Measurements from ENCODE around the gene SH2D4B. TPM values are rescaled to one million over a fixed set of nuclear protein-coding genes. Genes with fewer than 3 reads are reported as not detected.

The SH2D4B gene
- total RNA-seq, 1 experiment from 2014 or later, result 0.10 TPM

DNA sequence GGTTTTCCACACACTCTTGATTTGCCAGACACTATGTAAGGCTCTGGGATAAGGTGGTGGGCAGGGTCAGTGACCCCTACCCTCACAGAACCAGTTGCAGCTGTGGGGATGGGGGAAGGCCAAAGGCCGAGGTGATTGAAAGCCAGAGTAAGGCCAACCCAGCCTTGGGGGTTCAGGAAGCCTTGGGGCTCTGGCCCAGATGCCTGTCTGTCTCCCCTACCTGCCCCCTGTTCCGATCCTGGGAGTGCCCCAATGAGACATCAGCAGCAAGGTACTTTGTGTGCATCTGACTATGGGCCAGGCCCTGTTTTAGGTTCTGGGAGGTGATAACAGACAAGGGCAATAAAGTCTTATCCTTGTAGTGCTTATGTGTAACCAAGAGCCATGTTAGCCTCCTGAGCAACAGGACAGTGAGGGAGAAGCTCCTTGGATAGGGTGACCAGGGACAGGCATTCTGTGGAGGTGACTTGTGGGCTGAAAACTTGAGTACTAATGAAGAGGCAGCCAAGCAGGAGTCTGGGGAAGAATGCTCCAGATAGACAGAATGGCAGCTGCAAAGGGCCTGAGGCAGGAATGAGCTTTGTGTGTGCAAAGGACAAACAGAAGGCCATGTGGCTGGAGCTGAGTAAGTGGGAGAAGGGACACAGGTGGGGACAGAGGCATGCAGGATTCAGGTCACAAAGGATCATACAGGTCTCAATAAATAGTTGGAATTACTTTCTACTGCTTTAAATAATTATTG lies 48.2 kb upstream of the SH2D4B start:
- no peak for ATAC-seq
- intact Hi-C loops (cut with micrococcal nuclease; ENCODE audit: unreplicated experiment) (no loop called here), in situ Hi-C loops (cut with HindIII; ENCODE audit: low pct_unique_long_range_greater_than_20kb, low sequenced_read_pairs) (no loop called here)
- Histone ChIP-seq H3K27ac (ENCODE audit: low read length) (no peak overlapping the region), H3K4me1 (ENCODE audit: control insufficient read depth, insufficient read depth, low read length) (no peaks in the 10 kb centered on the region), H3K36me3 (ENCODE audit: control insufficient read depth, insufficient read depth, low read length) (no peaks in the 10 kb centered on the region), H3K4me3 (ENCODE audit: low read depth in 2 of 2, low read length in 2 of 2) (no peak overlapping the region), H3K9me3 (ENCODE audit: control insufficient read depth, insufficient read depth, low read depth, low read length) (no peaks in the 10 kb centered on the region), H3K27me3 (ENCODE audit: control insufficient read depth, insufficient read depth, low read length) (no peaks in the 10 kb centered on the region)
- TF ChIP-seq POLR2AphosphoS5 (IDR thresholded peaks at IDR 0.05; ENCODE audit: low read depth, low read length) (no peak), SIN3A (IDR thresholded peaks at IDR 0.05; ENCODE audit: borderline replicate concordance, insufficient read depth, low read depth, low read length) (no peak), TCF7L2 (IDR thresholded peaks at IDR 0.05; ENCODE audit: low read depth, low read length) (no peak)
- TF ChIP-seq, protein P1, sequence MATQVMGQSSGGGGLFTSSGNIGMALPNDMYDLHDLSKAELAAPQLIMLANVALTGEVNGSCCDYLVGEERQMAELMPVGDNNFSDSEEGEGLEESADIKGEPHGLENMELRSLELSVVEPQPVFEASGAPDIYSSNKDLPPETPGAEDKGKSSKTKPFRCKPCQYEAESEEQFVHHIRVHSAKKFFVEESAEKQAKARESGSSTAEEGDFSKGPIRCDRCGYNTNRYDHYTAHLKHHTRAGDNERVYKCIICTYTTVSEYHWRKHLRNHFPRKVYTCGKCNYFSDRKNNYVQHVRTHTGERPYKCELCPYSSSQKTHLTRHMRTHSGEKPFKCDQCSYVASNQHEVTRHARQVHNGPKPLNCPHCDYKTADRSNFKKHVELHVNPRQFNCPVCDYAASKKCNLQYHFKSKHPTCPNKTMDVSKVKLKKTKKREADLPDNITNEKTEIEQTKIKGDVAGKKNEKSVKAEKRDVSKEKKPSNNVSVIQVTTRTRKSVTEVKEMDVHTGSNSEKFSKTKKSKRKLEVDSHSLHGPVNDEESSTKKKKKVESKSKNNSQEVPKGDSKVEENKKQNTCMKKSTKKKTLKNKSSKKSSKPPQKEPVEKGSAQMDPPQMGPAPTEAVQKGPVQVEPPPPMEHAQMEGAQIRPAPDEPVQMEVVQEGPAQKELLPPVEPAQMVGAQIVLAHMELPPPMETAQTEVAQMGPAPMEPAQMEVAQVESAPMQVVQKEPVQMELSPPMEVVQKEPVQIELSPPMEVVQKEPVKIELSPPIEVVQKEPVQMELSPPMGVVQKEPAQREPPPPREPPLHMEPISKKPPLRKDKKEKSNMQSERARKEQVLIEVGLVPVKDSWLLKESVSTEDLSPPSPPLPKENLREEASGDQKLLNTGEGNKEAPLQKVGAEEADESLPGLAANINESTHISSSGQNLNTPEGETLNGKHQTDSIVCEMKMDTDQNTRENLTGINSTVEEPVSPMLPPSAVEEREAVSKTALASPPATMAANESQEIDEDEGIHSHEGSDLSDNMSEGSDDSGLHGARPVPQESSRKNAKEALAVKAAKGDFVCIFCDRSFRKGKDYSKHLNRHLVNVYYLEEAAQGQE (IDR thresholded peaks at IDR 0.05; ENCODE audit: insufficient read depth in 1 of 2, low read depth in 2 of 2, low read length in 1 of 2), result no peak
- TF ChIP-seq, protein P2, sequence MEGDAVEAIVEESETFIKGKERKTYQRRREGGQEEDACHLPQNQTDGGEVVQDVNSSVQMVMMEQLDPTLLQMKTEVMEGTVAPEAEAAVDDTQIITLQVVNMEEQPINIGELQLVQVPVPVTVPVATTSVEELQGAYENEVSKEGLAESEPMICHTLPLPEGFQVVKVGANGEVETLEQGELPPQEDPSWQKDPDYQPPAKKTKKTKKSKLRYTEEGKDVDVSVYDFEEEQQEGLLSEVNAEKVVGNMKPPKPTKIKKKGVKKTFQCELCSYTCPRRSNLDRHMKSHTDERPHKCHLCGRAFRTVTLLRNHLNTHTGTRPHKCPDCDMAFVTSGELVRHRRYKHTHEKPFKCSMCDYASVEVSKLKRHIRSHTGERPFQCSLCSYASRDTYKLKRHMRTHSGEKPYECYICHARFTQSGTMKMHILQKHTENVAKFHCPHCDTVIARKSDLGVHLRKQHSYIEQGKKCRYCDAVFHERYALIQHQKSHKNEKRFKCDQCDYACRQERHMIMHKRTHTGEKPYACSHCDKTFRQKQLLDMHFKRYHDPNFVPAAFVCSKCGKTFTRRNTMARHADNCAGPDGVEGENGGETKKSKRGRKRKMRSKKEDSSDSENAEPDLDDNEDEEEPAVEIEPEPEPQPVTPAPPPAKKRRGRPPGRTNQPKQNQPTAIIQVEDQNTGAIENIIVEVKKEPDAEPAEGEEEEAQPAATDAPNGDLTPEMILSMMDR (IDR thresholded peaks at IDR 0.05), result no peak
- CTCF ChIA-PET, result interaction anchor here (0.7 kb wide), 1 partner anchor 46 kb away, joined by 3 read pairs; no protein-coding TSS in a partner anchor
- DNase-seq (ENCODE audit: low read depth, low spot score), result no peak
- POLR2A ChIA-PET, result no interaction called here
- no TSS peak for BruUV-seq (replicated peaks)

DNA sequence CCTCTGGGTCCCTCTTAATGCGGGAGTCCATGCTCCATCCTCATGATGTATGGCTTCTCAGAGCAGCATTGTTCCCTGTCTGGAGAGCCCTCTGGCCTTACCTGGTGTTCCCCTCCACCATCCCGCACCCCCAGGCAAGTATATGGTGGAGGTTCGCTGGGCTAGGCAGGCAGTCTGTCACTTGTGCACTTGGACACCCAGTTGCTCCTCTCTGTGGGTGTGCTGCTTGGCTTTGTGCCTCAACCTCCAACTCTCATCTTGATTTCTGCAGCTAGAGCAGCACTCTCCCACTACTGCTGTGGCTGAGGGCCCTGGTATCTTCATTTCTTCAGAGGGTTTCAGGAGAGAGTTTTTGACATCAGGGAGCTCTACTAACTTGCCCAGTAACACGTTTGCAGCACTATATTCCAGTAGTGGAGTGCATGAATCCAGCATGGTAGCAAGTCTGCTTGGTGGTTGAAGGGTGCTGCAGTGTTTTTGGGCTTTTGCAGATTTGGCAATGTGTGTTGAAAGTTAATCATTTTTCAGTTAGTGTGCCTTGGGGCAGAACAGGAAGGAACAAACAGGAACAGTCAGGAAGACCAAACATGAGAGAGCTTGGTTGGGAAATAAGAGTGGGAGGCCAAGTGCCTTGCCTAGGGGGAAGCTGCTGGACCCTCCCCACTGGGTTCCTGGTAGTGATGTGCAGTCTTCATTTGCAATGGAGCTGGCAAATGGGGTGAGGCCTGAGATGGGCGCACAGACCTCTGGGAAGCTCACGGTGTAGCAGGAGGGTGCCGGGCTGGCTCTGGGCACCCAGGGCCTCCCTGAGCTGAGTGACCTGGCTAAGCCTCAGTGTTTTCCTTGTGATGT lies 46.2 kb upstream of the SH2D4B start:
- no peak for ATAC-seq
- in situ Hi-C loops (cut with HindIII; ENCODE audit: low pct_unique_long_range_greater_than_20kb, low sequenced_read_pairs), result no loop called here
- Histone ChIP-seq H3K36me3 (ENCODE audit: control insufficient read depth, insufficient read depth, low read length) (no peaks in the 10 kb centered on the region), H3K27ac (ENCODE audit: low read length) (no peak overlapping the region), H3K4me1 (ENCODE audit: control insufficient read depth, insufficient read depth, low read length) (no peaks in the 10 kb centered on the region), H3K27me3 (ENCODE audit: control insufficient read depth, insufficient read depth, low read length) (no peaks in the 10 kb centered on the region), H3K9me3 (ENCODE audit: control insufficient read depth, insufficient read depth, low read depth, low read length) (peaks cover 8% of the 10 kb centered on the region; the same call in 1 of the 2 replicates), H3K4me3 (ENCODE audit: low read depth in 2 of 2, low read length in 2 of 2) (no peak overlapping the region)
- CTCF ChIA-PET, result no interaction called here
- TF ChIP-seq TCF7L2 (IDR thresholded peaks at IDR 0.05; ENCODE audit: low read depth, low read length) (no peak), POLR2AphosphoS5 (IDR thresholded peaks at IDR 0.05; ENCODE audit: low read depth, low read length) (no peak), SIN3A (IDR thresholded peaks at IDR 0.05; ENCODE audit: borderline replicate concordance, insufficient read depth, low read depth, low read length) (no peak)
- TF ChIP-seq, protein P1 (IDR thresholded peaks at IDR 0.05; ENCODE audit: insufficient read depth in 1 of 2, low read depth in 2 of 2, low read length in 1 of 2), result no peak
- TF ChIP-seq, protein P2 (IDR thresholded peaks at IDR 0.05), result no peak
- BruUV-seq (replicated peaks), result no TSS peak
- intact Hi-C loops (cut with micrococcal nuclease; ENCODE audit: unreplicated experiment), result no loop called here
- DNase-seq (ENCODE audit: low read depth, low spot score), result no peak
- POLR2A ChIA-PET, result interaction anchor here (0.8 kb wide), 1 partner anchor 31 kb away, joined by 3 read pairs; no protein-coding TSS in a partner anchor
